ENCODE measurements around the gene TMEM151B. TPM values are rescaled to one million over a fixed set of nuclear protein-coding genes. Genes with fewer than 3 reads are reported as not detected.
A peak's percentile ranks its signal among the peaks of the same experiment; 100 is the strongest.

TMEM151B gene
- total RNA-seq, 1 donor from 2014 or later: 0.05 TPM

DNA sequence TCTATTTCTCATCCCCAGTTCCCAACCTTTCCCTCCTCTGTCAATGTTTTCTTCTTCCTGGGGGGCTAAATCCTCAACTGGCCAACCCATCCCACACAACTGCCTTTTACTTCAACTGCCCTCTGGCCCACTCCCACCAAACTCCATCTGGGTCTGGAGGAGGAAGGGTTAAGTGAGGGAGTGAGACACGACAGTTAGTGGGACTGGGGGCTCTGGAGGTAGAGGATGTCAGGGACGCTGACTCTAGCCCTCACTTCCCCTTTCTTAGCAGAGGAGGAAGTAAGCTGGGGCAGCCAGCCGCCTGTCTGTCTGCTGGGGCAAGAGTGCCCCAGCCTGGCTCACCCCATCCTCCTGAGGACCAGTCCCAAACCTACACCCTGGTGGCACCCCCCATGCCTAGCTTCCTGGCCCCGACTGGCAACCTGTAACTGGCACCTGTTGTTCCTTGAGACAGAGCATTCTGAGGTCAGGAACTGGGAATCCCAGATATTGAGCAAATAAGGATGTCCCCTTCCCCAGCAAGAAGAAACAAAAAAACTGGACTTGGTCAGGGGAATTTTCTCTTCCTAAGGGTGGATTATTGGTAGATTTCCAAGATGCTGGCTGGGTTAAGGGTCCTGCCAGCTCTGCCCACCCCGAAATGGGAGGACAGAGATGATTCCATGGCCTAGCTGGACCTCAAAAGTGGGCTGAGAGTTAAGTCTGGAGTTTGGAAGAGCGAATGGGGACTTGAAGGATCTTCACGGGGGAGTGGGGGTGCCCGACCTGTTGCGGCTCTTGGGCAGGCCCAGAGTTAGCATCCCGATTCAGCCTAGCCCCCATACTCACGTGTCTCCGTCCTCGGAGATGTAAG, 5.9 kb upstream of the TMEM151B start:
- peaks cover 8% of the 10 kb centered on the region for H3K27me3 Mint-ChIP-seq (ENCODE audit: low read depth)
- no peaks in the 10 kb centered on the region for H3K36me3 Mint-ChIP-seq (ENCODE audit: low read depth)
- H3K9me3 Mint-ChIP-seq (ENCODE audit: low read depth): no peaks in the 10 kb centered on the region
- peak; percentile 55 for DNase-seq (ENCODE audit: low spot score)
- peaks cover 32% of the 10 kb centered on the region for H3K4me1 Mint-ChIP-seq (ENCODE audit: low read depth)
- TF ChIP-seq, protein P1, sequence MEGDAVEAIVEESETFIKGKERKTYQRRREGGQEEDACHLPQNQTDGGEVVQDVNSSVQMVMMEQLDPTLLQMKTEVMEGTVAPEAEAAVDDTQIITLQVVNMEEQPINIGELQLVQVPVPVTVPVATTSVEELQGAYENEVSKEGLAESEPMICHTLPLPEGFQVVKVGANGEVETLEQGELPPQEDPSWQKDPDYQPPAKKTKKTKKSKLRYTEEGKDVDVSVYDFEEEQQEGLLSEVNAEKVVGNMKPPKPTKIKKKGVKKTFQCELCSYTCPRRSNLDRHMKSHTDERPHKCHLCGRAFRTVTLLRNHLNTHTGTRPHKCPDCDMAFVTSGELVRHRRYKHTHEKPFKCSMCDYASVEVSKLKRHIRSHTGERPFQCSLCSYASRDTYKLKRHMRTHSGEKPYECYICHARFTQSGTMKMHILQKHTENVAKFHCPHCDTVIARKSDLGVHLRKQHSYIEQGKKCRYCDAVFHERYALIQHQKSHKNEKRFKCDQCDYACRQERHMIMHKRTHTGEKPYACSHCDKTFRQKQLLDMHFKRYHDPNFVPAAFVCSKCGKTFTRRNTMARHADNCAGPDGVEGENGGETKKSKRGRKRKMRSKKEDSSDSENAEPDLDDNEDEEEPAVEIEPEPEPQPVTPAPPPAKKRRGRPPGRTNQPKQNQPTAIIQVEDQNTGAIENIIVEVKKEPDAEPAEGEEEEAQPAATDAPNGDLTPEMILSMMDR (IDR thresholded peaks at IDR 0.05): no peak
- peak overlapping the region; percentile 84 for H3K27ac Mint-ChIP-seq (ENCODE audit: unreplicated experiment)
- peak overlapping the region; percentile 84 for H3K4me3 Mint-ChIP-seq (ENCODE audit: unreplicated experiment)

DNA sequence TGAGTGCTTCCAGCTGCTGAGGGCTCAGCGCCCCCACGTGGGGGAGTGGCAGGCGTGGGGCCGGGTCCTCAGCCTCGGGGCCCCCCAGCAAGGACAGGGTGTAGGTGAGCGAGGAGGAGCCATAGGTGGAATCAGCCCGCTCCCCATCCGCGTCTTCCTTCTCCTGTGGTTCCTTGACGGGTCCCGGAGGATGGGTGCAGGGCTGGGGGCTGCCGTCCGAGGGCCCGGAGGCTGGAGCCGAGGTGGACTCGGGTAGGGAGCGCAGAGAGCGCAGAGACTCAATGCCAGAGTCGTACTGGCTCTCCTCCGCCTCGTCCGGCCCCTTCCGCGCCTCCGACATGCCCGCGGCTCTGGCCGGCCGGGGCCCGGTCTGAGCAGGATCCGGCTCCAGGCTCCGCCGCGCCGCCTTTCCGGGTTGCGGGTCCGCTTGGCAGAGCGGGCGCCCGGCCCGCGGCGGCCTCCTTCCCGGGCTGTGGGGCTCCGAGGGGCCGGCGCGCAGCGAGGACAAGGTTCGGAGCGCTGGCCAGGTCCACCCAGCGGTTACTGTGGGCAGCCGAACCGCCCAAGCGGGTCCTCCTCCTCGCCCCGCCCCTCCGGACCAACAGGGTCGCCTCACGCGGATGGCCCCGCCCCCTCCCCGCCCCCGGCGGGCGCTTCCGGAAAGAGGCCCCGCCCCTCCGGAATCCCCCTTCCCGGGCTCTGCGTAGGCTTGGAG, 5.1 kb upstream of the TMEM151B start, which contains the start of gene NFKBIE:
Gene NFKBIE (minus strand): TSS at position 545 of the 715 bp plus-strand sequence. CDS start 205 bp downstream, at position 340.
- no peaks in the 10 kb centered on the region for H3K36me3 Mint-ChIP-seq (ENCODE audit: low read depth)
- DNase-seq (ENCODE audit: low spot score): peak; percentile 95
- H3K9me3 Mint-ChIP-seq (ENCODE audit: low read depth): no peaks in the 10 kb centered on the region
- peaks cover 15% of the 10 kb centered on the region for H3K27me3 Mint-ChIP-seq (ENCODE audit: low read depth)
- H3K4me3 Mint-ChIP-seq (ENCODE audit: unreplicated experiment): peak within 1 kb of the TSS; percentile 84
- TF ChIP-seq, protein P1 (IDR thresholded peaks at IDR 0.05): peak; percentile 77
- H3K4me1 Mint-ChIP-seq (ENCODE audit: low read depth): peaks cover 36% of the 10 kb centered on the region
- peak within 1 kb of the TSS; percentile 84 for H3K27ac Mint-ChIP-seq (ENCODE audit: unreplicated experiment)

DNA sequence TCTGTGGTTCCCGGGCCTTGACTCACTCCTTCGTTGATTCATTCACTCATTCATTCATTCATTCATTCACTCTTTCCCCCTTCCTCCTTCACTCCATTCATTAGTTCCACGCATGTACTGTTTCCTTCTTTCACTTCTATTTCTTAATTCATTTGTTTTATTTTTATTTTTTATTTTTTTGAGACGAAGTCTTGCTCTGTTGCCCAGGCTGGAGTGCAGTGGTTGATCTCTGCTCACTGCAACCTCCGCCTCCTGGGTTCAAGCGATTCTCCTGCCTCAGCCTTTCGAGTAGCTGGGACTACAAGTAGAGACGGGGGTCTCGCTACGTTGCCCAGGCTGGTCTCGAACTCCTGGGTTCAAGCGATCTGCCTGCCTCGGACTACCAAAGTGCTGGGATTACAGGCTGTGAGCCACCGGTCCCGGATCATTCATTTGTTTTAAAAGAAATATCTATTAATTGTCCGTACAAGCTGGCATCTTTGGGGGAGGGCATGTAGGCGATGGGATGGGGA, 4.5 kb upstream of the TMEM151B start:
- no peaks in the 10 kb centered on the region for H3K36me3 Mint-ChIP-seq (ENCODE audit: low read depth)
- H3K27ac Mint-ChIP-seq (ENCODE audit: unreplicated experiment): peak overlapping the region; percentile 74
- peaks cover 15% of the 10 kb centered on the region for H3K27me3 Mint-ChIP-seq (ENCODE audit: low read depth)
- H3K4me1 Mint-ChIP-seq (ENCODE audit: low read depth): peaks cover 36% of the 10 kb centered on the region
- TF ChIP-seq, protein P1 (IDR thresholded peaks at IDR 0.05): no peak
- DNase-seq (ENCODE audit: low spot score): peak; percentile 68
- peak overlapping the region; percentile 84 for H3K4me3 Mint-ChIP-seq (ENCODE audit: unreplicated experiment)
- no peaks in the 10 kb centered on the region for H3K9me3 Mint-ChIP-seq (ENCODE audit: low read depth)

DNA sequence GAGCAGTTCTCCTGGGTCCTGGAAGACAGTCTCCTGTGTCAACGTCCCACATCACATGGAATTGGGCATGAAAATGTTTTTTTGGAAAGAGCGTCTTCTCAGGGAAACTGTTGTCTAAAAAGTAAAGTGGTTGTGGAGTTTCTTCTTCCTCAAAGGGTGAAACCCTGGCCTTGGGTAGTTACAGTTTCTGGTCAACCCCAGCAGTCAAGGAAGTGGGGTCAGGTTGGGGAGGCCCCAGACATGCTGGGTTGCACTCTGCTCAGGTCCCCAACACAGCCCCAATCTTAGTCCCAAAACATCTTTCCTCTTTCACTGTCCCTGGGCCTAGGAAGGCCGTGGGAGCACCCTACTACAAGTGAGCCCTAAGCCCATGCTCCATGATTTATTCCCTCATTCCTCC, 3.9 kb upstream of the TMEM151B start:
- Mint-ChIP-seq H3K27ac (ENCODE audit: unreplicated experiment) (no peak overlapping the region), H3K9me3 (ENCODE audit: low read depth) (no peaks in the 10 kb centered on the region), H3K4me1 (ENCODE audit: low read depth) (peaks cover 36% of the 10 kb centered on the region), H3K36me3 (ENCODE audit: low read depth) (no peaks in the 10 kb centered on the region), H3K4me3 (ENCODE audit: unreplicated experiment) (no peak overlapping the region), H3K27me3 (ENCODE audit: low read depth) (peaks cover 18% of the 10 kb centered on the region)
- TF ChIP-seq, protein P1 (IDR thresholded peaks at IDR 0.05): no peak
- DNase-seq (ENCODE audit: low spot score): peak; percentile 21

DNA sequence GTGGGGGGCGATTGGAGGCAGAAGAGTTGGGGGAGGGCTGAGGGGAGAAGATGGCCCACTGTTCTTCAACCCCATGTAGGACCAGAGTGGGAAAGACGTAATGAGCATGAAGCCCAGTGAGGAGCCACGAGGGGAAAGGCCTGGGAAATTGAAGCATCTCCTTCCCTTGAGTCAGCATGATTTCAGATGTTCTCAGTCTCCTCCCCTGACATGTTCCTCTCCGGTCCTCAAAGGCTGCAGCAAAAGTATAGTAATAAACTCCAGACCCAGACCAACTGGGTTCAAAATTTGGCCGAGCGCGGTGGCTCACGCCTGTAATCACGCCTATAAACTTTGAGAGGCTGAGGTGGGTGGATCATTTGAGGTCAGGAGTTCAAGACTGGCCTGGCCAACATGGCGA, 3.0 kb upstream of the TMEM151B start:
- peak; percentile 22 for DNase-seq (ENCODE audit: low spot score)
- Mint-ChIP-seq H3K4me1 (ENCODE audit: low read depth) (peaks cover 36% of the 10 kb centered on the region), H3K36me3 (ENCODE audit: low read depth) (no peaks in the 10 kb centered on the region), H3K9me3 (ENCODE audit: low read depth) (no peaks in the 10 kb centered on the region), H3K27me3 (ENCODE audit: low read depth) (peaks cover 23% of the 10 kb centered on the region), H3K4me3 (ENCODE audit: unreplicated experiment) (no peak overlapping the region), H3K27ac (ENCODE audit: unreplicated experiment) (no peak overlapping the region)
- TF ChIP-seq, protein P1 (IDR thresholded peaks at IDR 0.05): no peak

All from chondrocyte (in vitro differentiated cells).